GM10266 (cell line): Measurements from ENCODE around the gene ACO1.

ENCODE experiments used
- DNase-seq: peaks from one replicate; pipeline ENCODE4 v3.0.0; 2012; ENCODE audit errors: extremely low spot score
- CTCF ChIP-seq: IDR thresholded peaks from 2 replicates; pipeline ENCODE4 v1.5.1; 2012; ENCODE audit warnings: mild to moderate bottlenecking, low read depth; ENCODE audit not compliant: control insufficient read depth, insufficient read depth; ENCODE audit errors: missing control alignments

Gene ACO1

DNA sequence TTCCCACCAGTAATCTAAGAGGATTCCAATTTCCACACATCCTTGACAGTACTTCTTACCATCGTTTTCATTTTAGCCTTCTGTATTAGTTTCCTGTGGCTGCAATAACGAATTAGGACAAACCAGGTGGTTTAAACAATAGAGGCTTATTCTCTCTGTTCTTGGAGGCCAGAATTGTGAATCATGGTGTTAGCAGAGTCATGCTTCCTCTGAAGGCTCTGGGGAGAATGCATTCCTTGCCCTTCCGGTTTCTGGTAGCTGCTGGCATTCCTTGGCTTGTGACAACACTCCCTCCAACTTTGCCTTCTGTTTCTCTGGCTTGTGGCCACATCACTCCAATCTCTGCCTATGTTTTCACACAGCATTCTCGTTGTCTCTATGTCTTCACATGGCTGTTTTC, 118.0 kb downstream of the ACO1 start:
- no peak for TF ChIP-seq CTCF
- no peak for DNase-seq

DNA sequence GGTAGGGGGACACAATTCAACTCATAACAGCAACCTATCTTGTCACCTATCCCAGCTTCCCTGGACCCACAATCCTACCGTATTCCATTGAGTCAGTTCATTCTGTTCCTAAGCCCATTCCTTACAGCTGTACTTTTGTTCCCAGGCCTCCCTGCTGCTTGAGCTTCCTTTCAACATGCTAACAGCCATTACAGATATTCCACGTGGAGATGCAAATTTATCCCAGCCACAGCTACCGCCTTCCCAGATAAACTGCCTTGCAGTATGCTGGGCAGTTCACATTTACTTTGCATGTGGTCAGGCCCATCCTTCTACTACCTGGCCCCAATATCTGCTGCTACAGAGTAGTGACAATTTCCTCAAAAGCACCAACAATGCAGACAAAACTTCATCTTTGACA, 118.6 kb downstream of the ACO1 start:
- no peak for DNase-seq
- no peak for TF ChIP-seq CTCF
